GM18499 (cell line): Measurements from ENCODE around the gene ZNF467.

ENCODE experiments used
- ATAC-seq: cut with Tn5 transposase; IDR thresholded peaks from one replicate; pipeline ENCODE4 v1.9.1; 2021; ENCODE audit warnings: moderate number of reproducible peaks; ENCODE audit not compliant: insufficient read depth, unreplicated experiment

Gene ZNF467

DNA sequence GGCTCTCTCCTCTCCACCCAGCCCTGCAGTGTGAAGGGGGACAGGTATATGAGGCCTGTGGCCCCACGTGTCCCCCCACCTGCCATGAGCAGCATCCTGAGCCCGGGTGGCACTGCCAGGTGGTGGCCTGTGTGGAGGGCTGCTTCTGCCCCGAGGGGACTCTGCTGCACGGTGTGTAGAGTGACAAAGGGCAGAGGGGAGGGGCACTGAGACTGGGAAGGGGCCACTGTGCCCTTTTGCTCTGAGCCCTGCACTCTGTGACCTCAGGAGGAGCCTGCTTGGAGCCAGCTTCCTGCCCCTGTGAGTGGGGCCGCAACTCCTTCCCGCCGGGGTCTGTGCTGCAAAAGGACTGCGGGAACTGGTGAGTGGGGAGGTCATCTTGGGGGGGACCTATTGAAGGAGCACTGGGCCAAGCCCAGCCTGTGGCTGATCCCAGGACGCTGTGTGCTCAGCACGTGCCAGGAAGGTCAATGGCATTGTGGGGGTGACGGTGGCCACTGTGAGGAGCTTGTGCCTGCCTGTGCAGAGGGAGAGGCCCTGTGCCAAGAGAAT, 15.0 kb upstream of the ZNF467 start:
- no peak for ATAC-seq

DNA sequence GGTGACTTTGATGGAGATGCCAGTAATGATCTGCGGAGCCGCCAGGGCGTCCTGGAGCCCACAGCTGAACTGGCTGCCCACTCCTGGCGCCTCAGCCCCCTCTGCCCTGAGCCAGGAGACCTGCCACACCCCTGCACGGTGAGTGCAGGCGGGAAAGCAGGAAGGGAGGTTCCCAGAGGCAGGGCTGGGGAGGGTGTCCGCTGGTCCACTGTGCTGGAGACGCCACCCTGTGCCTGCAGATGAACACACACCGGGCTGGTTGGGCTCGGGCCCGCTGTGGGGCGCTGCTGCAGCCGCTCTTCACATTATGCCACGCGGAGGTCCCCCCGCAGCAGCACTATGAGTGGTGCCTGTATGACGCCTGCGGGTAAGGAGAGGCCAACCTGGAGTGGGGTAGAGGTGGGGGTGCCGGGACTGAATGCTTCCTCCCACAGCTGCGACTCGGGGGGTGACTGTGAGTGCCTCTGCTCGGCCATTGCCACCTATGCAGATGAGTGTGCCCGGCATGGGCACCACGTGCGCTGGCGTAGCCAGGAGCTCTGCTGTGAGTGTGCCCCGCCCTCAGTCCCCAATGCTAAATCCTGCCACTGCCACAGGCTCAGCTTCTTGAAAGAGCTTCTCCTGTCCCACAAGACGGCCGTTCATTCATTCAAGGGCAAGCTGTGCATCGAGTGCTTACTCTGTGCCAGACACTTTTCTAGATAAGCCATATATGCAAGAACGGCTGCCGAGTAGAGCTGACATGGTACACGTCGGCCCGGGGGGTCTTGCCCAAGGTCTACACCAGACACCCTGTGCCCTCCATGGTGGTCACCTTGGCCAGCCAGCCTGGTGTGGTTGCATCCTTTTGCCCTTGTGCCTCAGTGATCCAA, 14.3 kb upstream of the ZNF467 start:
- no peak for ATAC-seq

DNA sequence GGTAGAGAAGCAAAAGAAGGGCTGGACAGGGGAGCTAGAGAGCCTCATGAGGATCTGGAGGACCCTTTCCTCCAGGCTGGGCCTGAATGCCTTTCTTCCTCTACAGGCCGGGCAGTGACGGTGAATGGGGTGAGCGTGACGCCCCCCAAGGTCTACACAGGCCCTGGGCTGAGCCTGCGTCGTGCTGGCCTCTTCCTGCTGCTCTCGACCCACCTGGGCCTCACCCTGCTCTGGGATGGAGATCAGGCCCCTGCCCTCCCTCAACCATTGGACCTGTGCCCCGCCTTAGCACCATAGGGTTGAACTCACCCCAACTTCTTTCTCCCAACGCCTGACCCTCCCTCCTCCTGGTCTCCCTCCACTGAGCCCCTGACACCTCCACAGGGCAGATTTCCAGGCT, 12.6 kb upstream of the ZNF467 start:
- no peak for ATAC-seq

DNA sequence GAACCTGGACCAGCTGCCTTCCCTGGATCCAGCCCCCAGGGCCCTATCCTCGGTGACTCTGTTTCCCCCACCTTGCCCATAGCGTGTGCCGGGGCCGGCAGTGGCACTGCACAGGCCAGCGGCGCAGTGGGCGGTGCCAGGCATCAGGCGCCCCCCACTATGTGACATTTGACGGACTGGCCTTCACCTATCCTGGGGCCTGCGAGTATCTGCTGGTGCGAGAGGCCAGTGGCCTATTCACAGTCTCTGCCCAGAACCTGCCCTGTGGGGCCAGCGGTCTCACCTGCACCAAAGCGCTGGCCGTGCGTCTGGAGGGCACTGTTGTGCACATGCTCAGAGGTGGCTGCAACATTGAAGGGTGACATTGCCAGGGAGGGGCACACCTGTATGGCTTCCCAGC, 12.0 kb upstream of the ZNF467 start:
- ATAC-seq, result no peak

DNA sequence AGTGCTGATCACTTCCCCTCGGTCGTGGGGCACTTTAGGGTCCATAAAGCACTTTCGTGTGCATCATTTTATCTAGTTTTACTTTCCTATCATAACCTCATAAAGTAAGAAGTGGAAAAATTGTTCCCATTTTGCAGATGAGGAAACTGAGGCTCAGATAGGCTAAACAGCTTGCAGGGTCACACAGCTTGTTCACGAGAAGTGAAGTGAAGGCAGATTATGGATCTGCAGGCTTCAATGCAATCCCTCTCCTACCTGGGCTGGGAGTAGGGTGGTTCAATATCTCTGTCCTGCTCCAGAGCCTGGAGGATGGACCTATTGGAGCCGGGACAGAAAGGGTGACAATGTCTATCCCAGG, 10.8 kb upstream of the ZNF467 start:
- ATAC-seq, result no peak

DNA sequence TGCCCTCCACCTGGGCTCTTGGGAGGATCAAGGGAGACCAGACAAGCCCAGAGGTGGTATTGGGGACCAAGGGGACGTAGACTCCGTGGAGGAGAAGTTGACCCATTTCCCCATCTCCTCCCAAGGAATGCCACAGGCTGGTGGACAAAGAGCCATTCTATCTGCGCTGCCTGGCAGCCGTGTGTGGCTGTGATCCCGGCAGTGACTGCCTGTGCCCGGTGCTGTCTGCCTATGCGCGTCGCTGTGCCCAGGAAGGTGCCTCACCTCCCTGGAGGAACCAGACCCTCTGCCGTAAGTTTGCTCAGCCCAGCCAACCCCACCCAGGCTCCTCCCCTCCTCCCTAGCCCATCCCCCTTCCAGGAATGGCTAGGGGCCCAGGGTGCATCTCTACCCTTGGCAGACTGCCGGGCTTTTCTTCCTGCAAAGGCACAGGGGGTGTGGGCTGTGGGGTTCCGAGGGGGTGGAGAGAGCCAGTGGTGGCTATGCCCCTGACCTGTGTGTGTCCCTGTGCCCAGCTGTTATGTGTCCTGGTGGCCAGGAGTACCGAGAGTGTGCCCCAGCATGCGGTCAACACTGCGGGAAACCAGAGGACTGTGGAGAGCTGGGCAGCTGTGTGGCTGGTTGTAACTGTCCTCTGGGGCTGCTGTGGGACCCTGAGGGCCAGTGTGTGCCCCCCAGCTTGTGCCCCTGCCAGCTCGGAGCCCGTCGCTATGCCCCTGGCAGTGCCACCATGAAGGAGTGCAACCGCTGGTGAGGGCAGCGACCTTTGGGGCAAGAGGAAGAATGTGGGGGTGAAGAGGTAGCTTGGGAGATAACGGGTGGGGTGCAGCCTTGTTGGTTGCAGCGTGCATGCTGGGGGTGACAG, 10.2 kb upstream of the ZNF467 start:
- ATAC-seq, result no peak

DNA sequence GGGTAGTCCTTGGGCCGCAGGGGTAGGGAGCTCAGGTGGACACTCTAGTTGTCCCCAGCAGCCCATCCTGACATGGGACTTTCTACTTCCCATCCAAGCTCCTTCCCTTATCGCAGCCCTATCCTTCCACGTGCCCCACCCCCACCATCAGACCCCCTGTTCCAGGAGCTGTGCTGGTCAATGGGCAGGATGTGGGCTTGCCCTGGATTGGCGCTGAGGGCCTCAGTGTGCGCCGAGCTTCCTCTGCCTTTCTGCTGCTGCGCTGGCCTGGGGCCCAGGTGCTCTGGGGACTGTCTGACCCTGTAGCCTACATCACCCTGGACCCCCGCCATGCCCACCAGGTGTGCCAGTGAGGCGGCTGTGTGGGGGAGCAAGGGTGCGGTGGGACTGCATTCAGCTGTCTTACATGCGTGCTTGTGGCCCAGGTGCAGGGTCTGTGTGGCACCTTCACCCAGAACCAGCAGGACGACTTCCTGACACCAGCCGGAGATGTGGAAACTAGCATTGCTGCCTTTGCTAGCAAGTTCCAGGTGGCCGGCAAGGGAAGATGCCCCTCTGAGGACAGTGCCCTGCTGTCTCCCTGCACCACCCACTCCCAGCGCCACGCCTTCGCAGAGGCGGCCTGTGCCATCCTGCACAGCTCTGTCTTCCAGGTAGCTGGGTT, 9.4 kb upstream of the ZNF467 start:
- no peak for ATAC-seq

DNA sequence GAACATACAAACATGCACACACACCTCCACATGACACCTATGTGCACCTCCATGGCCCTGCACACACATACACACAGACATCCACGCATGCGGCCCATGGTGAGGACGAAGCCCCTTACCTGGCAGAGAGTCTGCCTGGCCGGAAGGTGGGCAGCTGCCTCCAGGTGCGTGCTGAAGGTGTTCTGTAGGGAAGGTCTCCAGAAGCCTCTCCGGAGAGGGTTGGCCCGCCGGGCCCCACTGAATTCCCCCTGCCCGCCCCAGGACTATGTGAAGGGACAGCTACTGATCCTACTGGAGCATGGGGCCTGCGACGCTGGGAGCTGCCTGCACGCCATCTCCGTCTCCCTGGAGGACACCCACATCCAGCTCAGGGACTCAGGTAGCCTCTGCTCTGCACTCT, 8.5 kb upstream of the ZNF467 start:
- no peak for ATAC-seq

DNA sequence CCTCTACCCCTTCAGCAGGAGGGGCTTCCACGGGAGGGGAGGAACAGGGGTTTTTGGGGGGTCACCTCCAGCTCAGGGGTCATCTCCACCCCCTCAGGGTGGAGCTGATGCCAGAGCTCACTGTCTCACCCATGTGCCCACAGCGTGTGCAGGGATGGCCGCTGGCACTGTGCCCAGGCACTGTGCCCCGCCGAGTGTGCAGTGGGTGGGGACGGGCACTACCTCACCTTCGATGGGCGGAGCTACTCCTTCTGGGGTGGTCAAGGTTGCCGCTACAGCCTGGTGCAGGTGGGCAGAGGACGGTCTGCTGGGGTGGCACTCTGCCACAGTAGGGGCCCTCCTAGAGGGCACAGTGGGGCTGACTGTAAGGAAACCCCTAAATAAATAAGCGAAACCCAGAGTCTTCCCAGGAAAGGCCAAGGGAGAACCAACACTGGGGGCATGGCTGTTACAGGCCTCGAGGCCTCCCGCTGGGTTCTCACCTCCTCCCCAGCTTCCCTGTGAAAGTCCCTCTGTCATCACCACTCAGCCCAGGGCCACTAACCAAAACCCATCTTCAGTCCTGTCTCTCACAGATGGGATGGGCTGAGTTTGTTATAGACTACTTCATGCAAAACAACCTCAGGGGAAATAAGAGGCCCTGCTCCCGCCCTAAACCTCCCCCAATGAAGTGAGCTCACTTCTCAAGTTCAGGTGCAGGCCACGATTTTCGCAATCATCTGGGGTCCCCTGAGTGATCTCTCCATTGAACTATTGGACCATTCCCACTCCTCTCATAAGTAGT, 7.4 kb upstream of the ZNF467 start:
- ATAC-seq, result no peak

DNA sequence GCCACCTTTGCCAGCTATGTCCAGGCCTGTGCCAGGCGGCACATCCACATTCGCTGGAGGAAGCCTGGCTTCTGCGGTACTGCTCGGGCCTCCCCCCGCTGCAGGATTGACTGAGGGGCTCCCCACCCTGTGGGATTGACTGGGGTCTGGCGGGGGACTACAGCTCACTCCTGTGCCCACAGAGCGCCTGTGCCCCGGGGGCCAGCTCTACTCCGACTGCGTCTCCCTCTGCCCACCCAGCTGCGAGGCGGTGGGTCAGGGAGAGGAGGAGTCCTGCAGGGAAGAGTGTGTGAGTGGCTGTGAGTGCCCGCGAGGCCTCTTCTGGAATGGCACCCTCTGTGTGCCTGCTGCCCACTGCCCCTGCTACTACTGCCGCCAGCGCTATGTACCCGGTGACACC, 6.7 kb upstream of the ZNF467 start:
- no peak for ATAC-seq

DNA sequence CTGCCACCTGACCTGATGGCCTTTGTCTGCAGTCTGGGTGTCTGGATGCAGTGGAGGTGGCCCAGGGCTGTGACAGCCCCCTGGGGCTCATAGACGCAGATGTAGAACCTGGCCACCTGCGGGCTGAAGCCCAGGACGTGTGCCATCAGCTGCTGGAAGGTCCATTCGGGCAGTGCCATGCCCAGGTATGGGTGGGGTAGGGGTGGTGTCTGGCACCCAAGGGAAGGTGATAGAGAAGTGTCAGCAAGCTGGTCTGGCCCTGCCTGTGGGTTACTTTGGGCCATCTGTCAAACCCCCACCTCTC, 6.1 kb upstream of the ZNF467 start:
- no peak for ATAC-seq

DNA sequence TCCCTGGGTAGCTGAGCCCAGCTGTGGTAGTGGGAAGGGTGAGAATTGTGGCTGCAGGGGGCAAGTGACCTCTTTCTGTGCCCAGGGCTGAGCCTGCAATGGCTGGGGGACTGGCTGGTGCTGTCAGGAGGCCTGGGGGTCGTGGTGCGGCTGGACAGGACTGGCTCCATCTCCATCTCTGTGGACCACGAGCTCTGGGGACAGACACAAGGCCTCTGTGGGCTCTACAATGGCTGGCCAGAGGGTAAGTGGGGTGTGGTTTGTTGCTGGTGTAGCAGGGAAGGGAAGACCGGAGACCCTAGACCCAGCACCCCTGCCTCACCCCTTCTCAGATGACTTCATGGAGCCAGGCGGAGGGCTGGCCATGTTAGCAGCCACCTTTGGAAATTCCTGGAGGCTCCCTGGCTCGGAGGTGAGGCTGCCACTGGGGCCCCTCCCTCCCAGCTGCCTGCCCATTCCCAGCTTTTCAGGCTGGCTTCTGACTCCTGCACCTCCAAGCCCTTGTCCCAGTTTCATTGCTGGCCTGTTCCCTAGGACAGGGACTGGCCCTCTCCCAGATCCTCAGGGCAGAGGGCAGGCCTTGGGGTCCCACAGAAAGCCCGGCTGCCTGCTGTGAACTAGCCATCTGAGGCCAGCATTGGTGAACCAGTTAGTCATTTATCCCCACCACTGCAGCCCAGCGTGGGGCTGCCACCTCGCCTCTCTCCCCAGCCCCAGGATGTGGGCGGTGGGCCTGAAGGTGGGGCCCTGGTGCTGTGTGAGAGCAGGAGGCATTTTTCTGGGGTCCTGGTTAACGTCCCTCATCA, 5.5 kb upstream of the ZNF467 start:
- ATAC-seq, result no peak

DNA sequence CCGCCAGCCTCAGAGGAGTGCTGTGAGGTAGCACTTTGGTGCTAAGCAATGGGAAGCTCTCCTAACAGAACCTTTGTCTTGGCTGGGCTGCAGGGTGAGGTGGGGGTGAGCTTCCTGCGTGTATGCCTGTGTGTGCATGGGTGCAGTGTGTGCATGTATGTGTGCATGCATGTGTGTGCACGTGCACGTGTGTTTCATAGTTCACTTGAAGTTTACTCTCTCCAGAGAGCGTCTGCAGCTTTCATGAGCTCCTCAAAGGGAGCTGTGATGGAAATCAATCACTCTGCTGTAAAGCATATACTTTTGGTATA, 4.9 kb upstream of the ZNF467 start:
- ATAC-seq, result no peak

DNA sequence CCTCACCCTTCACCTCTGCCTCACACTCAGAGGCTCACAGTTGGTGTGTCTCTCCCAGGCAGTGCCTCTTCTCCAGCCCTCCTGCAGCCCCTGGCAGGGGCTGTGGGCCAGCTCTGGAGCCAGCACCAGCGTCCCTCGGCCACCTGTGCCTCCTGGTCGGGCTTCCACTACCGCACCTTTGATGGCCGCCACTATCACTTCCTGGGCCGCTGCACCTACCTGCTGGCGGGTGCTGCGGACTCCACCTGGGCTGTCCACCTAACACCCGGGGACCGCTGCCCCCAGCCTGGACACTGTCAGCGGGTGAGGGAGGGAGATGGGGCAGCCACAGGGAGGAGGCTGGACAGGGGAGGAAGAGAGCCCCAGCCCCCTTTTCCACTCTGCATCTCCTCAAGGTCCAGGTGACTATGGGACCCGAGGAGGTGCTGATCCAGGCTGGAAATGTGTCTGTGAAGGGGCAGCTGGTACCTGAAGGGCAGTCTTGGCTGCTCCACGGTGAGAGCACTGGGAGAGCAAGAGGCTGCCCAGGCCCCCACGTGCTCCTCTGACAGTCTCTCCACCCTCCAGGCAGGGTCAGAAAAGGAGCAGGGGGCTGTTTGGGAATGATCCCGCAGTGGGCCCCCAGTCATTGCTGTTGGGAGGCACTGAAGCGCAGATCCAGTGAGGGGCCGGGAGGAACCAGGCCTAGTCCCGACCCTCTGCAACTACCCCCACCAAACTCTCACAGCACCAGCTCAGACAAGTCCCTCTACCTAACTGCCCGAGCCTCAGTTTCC, 4.4 kb upstream of the ZNF467 start:
- ATAC-seq, result no peak

DNA sequence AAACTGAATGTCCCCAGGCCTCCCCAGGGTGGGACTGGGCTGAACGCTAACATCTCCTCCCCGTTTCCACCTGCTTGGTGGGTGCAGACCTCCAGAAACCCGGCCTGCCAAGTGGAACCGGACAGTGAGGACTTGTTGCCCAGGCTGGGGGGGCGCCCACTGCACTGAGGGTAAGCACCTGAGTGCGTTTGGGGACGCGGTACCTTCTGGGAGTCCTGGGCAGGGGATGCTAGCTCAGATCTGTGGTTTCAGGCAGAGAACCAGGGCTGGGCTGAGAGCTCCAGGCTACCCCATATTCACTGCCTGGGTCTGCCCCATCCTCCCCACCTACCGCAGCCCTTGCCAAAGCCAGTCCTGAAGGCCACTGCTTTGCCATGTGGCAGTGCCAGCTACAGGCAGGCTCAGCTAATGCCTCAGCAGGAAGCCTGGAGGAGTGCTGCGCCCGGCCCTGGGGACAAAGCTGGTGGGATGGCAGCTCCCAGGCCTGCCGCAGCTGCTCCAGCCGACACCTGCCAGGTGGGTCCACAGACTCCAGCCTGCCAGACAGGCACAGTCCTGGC, 3.5 kb upstream of the ZNF467 start:
- no peak for ATAC-seq

DNA sequence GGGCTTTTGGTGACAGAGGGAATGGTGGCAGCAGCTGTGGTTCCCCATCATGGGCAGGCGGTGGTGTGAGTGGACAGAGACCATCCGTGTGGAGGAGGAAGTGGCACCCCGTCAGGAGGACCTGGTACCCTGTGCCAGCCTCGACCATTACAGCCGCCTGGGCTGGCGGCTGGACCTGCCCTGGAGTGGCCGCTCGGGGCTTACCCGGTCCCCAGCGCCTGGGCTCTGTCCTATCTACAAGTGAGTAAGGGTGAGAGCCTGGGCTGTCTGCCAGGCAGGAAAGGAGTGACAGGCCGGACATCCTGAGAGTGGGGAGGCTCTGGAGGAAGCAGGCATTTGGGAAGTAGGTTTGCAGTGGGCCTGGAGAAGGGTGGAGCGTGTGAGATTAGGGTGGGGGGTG, 2.9 kb upstream of the ZNF467 start:
- no peak for ATAC-seq

DNA sequence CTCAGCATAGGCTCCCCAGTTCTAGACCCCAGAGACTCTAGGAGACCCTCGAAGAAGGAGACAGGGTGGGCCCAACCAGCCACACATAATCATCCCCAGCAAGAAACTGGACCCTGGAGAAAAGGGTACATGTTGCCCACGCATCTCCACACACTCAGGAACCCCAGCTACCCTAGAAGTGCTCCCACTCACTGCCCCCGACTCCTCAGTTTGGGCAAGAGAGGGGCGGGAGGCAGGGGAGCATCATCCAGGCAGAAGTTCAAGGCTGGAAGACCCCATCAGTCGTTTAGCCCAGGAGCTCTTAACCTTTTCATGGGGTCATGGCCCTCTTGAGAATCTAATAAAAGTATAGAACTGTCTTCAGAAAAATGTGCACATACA, 1.8 kb upstream of the ZNF467 start:
- no peak for ATAC-seq
